Stimulated activated naive CD4-positive, alpha-beta T cell (primary cell): Measurements from ENCODE around the gene S100PBP.
"Not testable (repeated sequence)": the region's sequence is repeated elsewhere in the genome, so short reads cannot be mapped to it uniquely, and the experiment has no call there.

Source experiments
- DNase-seq, 6 experiments: peaks; one replicate each; lab custom pipeline; 2025; lab: John Stamatoyannopoulos, UW

The S100PBP gene

GRCh38 chr1:32900371-32900955, 83.0 kb downstream of the S100PBP start:
- no peak for DNase-seq

GRCh38 chr1:32900956-32901822, 83.7 kb downstream of the S100PBP start, which contains the start of gene TMEM54:
TMEM54 (minus strand) TSS chr1:32901389; CDS start chr1:32901238, 151 bp downstream.
- DNase-seq, result peak in 1 of 6 experiments; percentile 6

GRCh38 chr1:32901823-32902534, 84.5 kb downstream of the S100PBP start:
- DNase-seq, result no peak

GRCh38 chr1:32902535-32902920, 85.1 kb downstream of the S100PBP start:
- no peak for DNase-seq

- DNase-seq, result no peak
Observed at GRCh38 chr1:32903991-32904785, 86.7 kb downstream of the S100PBP start.

- no peak for DNase-seq
Observed at GRCh38 chr1:32904797-32905196, 87.3 kb downstream of the S100PBP start.

- not testable (repeated sequence) for DNase-seq
Observed at GRCh38 chr1:32905588-32905987, 88.1 kb downstream of the S100PBP start.

GRCh38 chr1:32906654-32907053, 89.2 kb downstream of the S100PBP start:
- no peak for DNase-seq

GRCh38 chr1:32907435-32907834, 90.0 kb downstream of the S100PBP start:
- DNase-seq, result no peak
